Gastrocnemius medialis (tissue), 4 donors: ENCODE measurements around the gene GLIS2. TPM values are rescaled to one million over a fixed set of nuclear protein-coding genes. Genes with fewer than 3 reads are reported as not detected.
"Not testable (repeated sequence)": the region's sequence is repeated elsewhere in the genome, so short reads cannot be mapped to it uniquely, and the experiment has no call there.

ENCODE experiments used
- ATAC-seq, 2 donors: fragments of 150-250 bp; one replicate each; pipeline ENCODE4 v1.9.1; 2016
- DNase-seq, 2 donors: peaks; one replicate each; pipeline ENCODE4 v3.0.0-alpha.2; 2019
- H3K27ac ChIP-seq, 4 donors: fragments of 200-600 bp; sonication (generic); 1 replicate in 1 of 4; 2 replicates in 3 of 4; pipeline ENCODE4 v1.5.1; 2016 to 2018; ENCODE audit warnings: mild to moderate bottlenecking in 2 of 4, moderate library complexity in 1 of 4
- H3K27me3 ChIP-seq, 3 donors: fragments of 200-600 bp; sonication (generic) in 2 of 3; 1 replicate in 1 of 3; 2 replicates in 2 of 3; pipeline versions ENCODE4 v1.5.1 to v1.6.0; 2016 to 2019; ENCODE audit warnings: mild to moderate bottlenecking in 1 of 3, moderate library complexity in 1 of 3
- H3K36me3 ChIP-seq, 2 donors: fragments of 200-600 bp; sonication (generic) in 1 of 2; one replicate each; pipeline ENCODE4 v1.5.1; 2017 to 2018
- H3K4me1 ChIP-seq, 2 donors: fragments of 200-600 bp; sonication (generic) in 1 of 2; one replicate each; pipeline ENCODE4 v1.5.1; 2016 to 2017; ENCODE audit warnings: mild to moderate bottlenecking in 2 of 2
- H3K4me3 ChIP-seq, 4 donors: fragments of 200-600 bp; sonication (generic) in 3 of 4; 1 replicate in 1 of 4; 2 replicates in 3 of 4; pipeline ENCODE4 v1.5.1; 2016 to 2019; ENCODE audit warnings: mild to moderate bottlenecking in 2 of 4
- H3K9me3 ChIP-seq, 3 donors: fragments of 200-600 bp; sonication (generic) in 2 of 3; 1 replicate in 1 of 3; 2 replicates in 2 of 3; pipeline ENCODE4 v1.5.1; 2016 to 2019
- CTCF ChIP-seq, 5 experiments: fragments of 450-650 bp in 3 of 5; fragments of 200-600 bp in 2 of 5; sonication (generic) in 2 of 5; IDR thresholded peaks in 4 of 5; conservative IDR thresholded peaks in 1 of 5; 1 replicate in 4 of 5; 2 replicates in 1 of 5; pipeline ENCODE4 v1.5.1; 2016 to 2019; ENCODE audit warnings: antibody characterized with exemption in 5 of 5, mild to moderate bottlenecking in 3 of 5, moderate library complexity in 3 of 5
- POLR2A ChIP-seq, 2 donors: fragments of 450-650 bp; IDR thresholded peaks; one replicate each; pipeline ENCODE4 v1.6.1; 2017; ENCODE audit warnings: antibody characterized with exemption in 2 of 2, mild to moderate bottlenecking in 2 of 2, moderate library complexity in 2 of 2
- in situ Hi-C, 4 donors: fragments of 200-750 bp; cut with MboI; loops; one replicate each; pipeline versions ENCODE4 v1.15.0 to v1.8.0; 2017; ENCODE audit warnings: low sequenced_read_pairs in 4 of 4
- intact Hi-C: fragments of 100-400 bp; cut with DNase I; formaldehyde crosslinking; loops from one replicate; pipeline ENCODE4 v1.15.1; 2023; ENCODE audit warnings: low total_unique reads
- total RNA-seq, 4 donors: library from RNA; depleted of rRNA; stranded (reverse); fragments of >200 nt; gene quantifications; one replicate each; pipeline versions ENCODE4 v1.1.0 to v1.2.3, GENCODE V29; 2016

GLIS2 gene
- total RNA-seq, 4 donors from 2014 or later: 0.81 to 0.95 (median 0.95) TPM; not detected in 1

DNA sequence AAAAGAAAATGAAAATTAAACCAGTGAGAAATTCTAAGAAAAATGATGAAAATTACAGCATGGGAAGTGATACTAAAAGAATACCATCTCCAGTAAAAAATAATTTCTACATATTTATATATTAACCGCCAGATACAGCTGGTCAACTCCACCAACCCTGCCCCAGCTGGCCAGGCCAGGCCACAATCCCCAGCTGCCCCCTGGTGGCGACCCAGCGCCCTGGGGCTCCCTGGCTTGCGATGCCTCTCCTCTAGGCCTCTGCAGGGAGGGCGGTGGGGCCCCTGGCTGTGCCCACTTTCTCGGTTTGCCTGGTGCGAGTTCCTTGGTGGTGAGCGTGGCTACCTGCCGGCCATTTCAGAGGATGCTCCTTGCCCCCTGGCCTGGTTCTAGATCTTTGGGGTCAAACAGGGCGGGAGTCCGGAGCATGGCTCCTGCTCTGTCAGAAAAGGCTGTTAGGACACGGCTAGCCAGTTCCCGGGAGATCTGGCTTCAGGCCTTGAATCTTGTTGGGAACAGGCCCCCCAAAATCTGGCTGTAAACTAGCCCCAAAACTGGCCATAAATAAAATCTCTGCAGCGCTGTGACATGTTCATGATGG lies 14.5 kb downstream of the GLIS2 start:
- Histone ChIP-seq H3K4me3 (no peak overlapping the region), H3K27me3 (no peaks in the 10 kb centered on the region), H3K36me3 (no peaks in the 10 kb centered on the region), H3K4me1 (peaks cover 20 to 29% of the 10 kb centered on the region in 2 donors), H3K9me3 (no peaks in the 10 kb centered on the region), H3K27ac (no peak overlapping the region)
- ATAC-seq: peak; percentile 64 to 82
- TF ChIP-seq POLR2A (IDR thresholded peaks at IDR 0.05) (no peak), CTCF (IDR thresholded peaks at IDR 0.05 in 4 of 5, conservative IDR thresholded peaks at IDR 0.05 in 1 of 5) (peak; percentile 95 to 99 (median 98))
- intact Hi-C loops: loop anchor here (1.0 to 10.0 kb wide), 2 partner anchors 42 to 126 kb away; no protein-coding TSS in a partner anchor
- in situ Hi-C loops: loop anchor here (5.0 to 25.0 kb wide), 3 partner anchors 38 to 143 kb away; no protein-coding TSS in a partner anchor
- DNase-seq: peak; percentile 59 to 72

DNA sequence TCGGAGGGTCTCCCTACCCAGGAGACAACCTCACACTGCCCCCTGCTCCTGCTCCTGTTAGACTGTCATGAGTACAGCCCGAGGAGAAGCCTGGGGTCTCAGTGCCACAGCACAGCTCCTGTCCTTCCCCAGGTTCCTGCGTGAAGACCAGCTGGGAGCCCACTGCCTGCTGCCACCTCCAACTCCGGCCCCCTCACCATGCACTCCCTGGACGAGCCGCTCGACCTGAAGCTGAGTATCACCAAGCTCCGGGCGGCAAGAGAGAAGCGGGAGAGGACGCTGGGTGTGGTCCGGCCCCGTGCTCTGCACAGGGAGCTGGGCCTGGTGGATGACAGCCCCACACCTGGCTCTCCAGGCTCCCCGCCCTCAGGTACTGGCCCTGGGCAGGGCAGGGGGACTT lies 16.2 kb downstream of the GLIS2 start:
- intact Hi-C loops (loop anchor here (10.0 kb wide), 1 partner anchor 127 kb away; no protein-coding TSS in a partner anchor), in situ Hi-C loops (loop anchor here (5.0 to 25.0 kb wide), 3 partner anchors 40 to 145 kb away; no protein-coding TSS in a partner anchor)
- TF ChIP-seq POLR2A (IDR thresholded peaks at IDR 0.05): no peak
- H3K4me3 ChIP-seq: no peak overlapping the region
- DNase-seq: no peak
- H3K9me3 ChIP-seq: no peaks in the 10 kb centered on the region
- no peak for ATAC-seq
- no peak overlapping the region for H3K27ac ChIP-seq
- H3K27me3 ChIP-seq: no peaks in the 10 kb centered on the region
- H3K4me1 ChIP-seq: peaks cover 20 to 26% of the 10 kb centered on the region in 2 donors
- no peaks in the 10 kb centered on the region for H3K36me3 ChIP-seq

- no peak for TF ChIP-seq CTCF (IDR thresholded peaks at IDR 0.05 in 4 of 5, conservative IDR thresholded peaks at IDR 0.05 in 1 of 5)
- TF ChIP-seq POLR2A (IDR thresholded peaks at IDR 0.05): no peak
- in situ Hi-C loops: loop anchor here (5.0 to 25.0 kb wide), 3 partner anchors 40 to 145 kb away; no protein-coding TSS in a partner anchor
- DNase-seq (no peak), ATAC-seq (no peak)
- H3K36me3 ChIP-seq: no peaks in the 10 kb centered on the region
- no peak overlapping the region for H3K27ac ChIP-seq
- peaks cover 20 to 22% of the 10 kb centered on the region in 2 donors for H3K4me1 ChIP-seq
- intact Hi-C loops: loop anchor here (10.0 kb wide), 1 partner anchor 128 kb away; no protein-coding TSS in a partner anchor
- H3K9me3 ChIP-seq: no peaks in the 10 kb centered on the region
- no peak overlapping the region for H3K4me3 ChIP-seq
- no peaks in the 10 kb centered on the region for H3K27me3 ChIP-seq
Observed at GRCh38 chr16:4332623-4333307, 16.9 kb downstream of the GLIS2 start.

DNA sequence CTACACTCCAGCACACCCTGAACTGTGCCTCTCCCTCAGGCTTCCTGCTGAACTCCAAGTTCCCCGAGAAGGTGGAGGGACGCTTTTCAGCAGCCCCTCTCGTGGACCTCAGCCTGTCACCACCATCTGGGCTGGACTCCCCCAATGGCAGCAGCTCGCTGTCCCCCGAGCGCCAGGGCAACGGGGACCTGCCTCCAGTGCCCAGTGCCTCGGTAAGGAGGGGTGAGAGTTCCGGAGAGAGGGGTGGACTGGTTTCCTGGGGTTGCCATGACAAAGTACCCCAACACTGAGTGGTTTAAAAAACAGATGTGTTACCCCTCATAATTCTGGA lies 17.4 kb downstream of the GLIS2 start:
- H3K9me3 ChIP-seq: no peaks in the 10 kb centered on the region
- intact Hi-C loops (loop anchor here (10.0 kb wide), 1 partner anchor 128 kb away; no protein-coding TSS in a partner anchor), in situ Hi-C loops (loop anchor here (5.0 to 25.0 kb wide), 3 partner anchors 41 to 146 kb away; no protein-coding TSS in a partner anchor)
- ATAC-seq (no peak), DNase-seq (no peak)
- H3K27ac ChIP-seq: no peak overlapping the region
- H3K36me3 ChIP-seq: no peaks in the 10 kb centered on the region
- peaks cover 17 to 20% of the 10 kb centered on the region in 2 donors for H3K4me1 ChIP-seq
- no peak overlapping the region for H3K4me3 ChIP-seq
- no peaks in the 10 kb centered on the region for H3K27me3 ChIP-seq
- no peak for TF ChIP-seq POLR2A (IDR thresholded peaks at IDR 0.05)
- no peak for TF ChIP-seq CTCF (IDR thresholded peaks at IDR 0.05 in 4 of 5, conservative IDR thresholded peaks at IDR 0.05 in 1 of 5)

GRCh38 chr16:4333714-4334113 lies 17.8 kb downstream of the GLIS2 start:
- H3K4me1 ChIP-seq: peaks cover 13 to 16% of the 10 kb centered on the region in 2 donors
- in situ Hi-C loops: loop anchor here (5.0 to 25.0 kb wide), 3 partner anchors 41 to 146 kb away; no protein-coding TSS in a partner anchor
- DNase-seq, ATAC-seq, H3K27ac ChIP-seq, H3K36me3 ChIP-seq, H3K9me3 ChIP-seq, H3K4me3 ChIP-seq, H3K27me3 ChIP-seq: not testable (repeated sequence)
- intact Hi-C loops: loop anchor here (10.0 kb wide), 1 partner anchor 129 kb away; no protein-coding TSS in a partner anchor
